HepG2 (cell line): ENCODE measurements around the gene CPED1. TPM values are rescaled to one million over a fixed set of nuclear protein-coding genes. Genes with fewer than 3 reads are reported as not detected.

ENCODE experiments used
- ATAC-seq: fragments of 200-7000 bp; cut with Tn5 transposase; 3 replicates; pipeline ENCODE4 v1.9.1; 2020; ENCODE audit warnings: mild to moderate bottlenecking, moderate library complexity
- BruUV-seq: library from RNA; stranded (reverse); fragments of 400-500 nt; replicated peaks from 2 replicates; lab custom pipeline; 2021; lab: Mats Ljungman, UMichigan
- CTCF ChIA-PET: fragments of 300-600 bp; formaldehyde crosslinking; extraction: SDS; loops from one replicate; lab custom pipeline; 2021; ENCODE audit warnings: low total read pairs, inconsistent platforms, low intra/inter-chr PET ratio; lab: Yijun Ruan, JAX
- POLR2A ChIA-PET: fragments of 350-600 bp; sonication (Branson Sonifier 250); formaldehyde crosslinking; loops from one replicate; lab custom pipeline; 2020; ENCODE audit warnings: antibody characterized with exemption, inconsistent platforms; lab: Yijun Ruan, JAX
- DNase-seq: peaks from one replicate; pipeline ENCODE4 v3.0.0-alpha.2; 2015; ENCODE audit warnings: low spot score
- FAIRE-seq: peaks from 3 replicates; lab custom pipeline; 2011; peaks lifted over from hg19 to GRCh38; lab: Jason Lieb, UNC
- H2AFZ ChIP-seq: one replicate; pipeline ENCODE4 v1.6.1; 2011; ENCODE audit warnings: low read length, inconsistent platforms
- H3K27ac ChIP-seq: fragments of 300-600 bp; 3 replicates; pipeline ENCODE4 v1.8.0; 2011; ENCODE audit warnings: mixed run types, mild to moderate bottlenecking, mixed read lengths, low read length, inconsistent platforms; ENCODE audit not compliant: insufficient read depth; ENCODE audit errors: extremely low read length
- H3K27me3 ChIP-seq, 2 experiments: fragments of 200-600 bp in 1 of 2; 2 replicates in 1 of 2; 3 replicates in 1 of 2; pipeline versions ENCODE4 v1.6.0 to v1.8.0; 2011; ENCODE audit warnings: low read length in 2 of 2, mild to moderate bottlenecking in 2 of 2, moderate library complexity in 2 of 2, inconsistent platforms in 1 of 2; ENCODE audit not compliant: insufficient read depth in 2 of 2, control insufficient read depth in 1 of 2
- H3K36me3 ChIP-seq, 2 experiments: fragments of 200-600 bp in 1 of 2; replicated peaks in 1 of 2; 2 replicates in 1 of 2; 3 replicates in 1 of 2; pipeline versions ENCODE4 v1.5.1 to v1.8.0; 2011; ENCODE audit warnings: low read length in 2 of 2, inconsistent platforms in 1 of 2; ENCODE audit not compliant: insufficient read depth in 2 of 2, control insufficient read depth in 1 of 2
- H3K4me1 ChIP-seq: 2 replicates; pipeline ENCODE4 v1.5.1; 2012; ENCODE audit warnings: low read length, inconsistent platforms; ENCODE audit not compliant: insufficient read depth
- H3K4me2 ChIP-seq: 2 replicates; pipeline ENCODE4 v1.6.0; 2011; ENCODE audit warnings: low read depth, low read length, inconsistent platforms
- H3K4me3 ChIP-seq, 3 experiments: fragments of 200-600 bp in 1 of 3; sonication (generic), shearing (Covaris generic) in 1 of 3; replicated peaks in 1 of 3; 2 replicates each; pipeline ENCODE4 v1.5.1; 2011 to 2016; ENCODE audit warnings: low read length in 3 of 3, inconsistent platforms in 2 of 3, low read depth in 2 of 3, mild to moderate bottlenecking in 2 of 3, control low read depth in 1 of 3, mixed read lengths in 1 of 3; ENCODE audit not compliant: insufficient read depth in 1 of 3
- H3K79me2 ChIP-seq: one replicate; pipeline ENCODE4 v1.6.1; 2011; ENCODE audit warnings: low read length, inconsistent platforms; ENCODE audit not compliant: insufficient read depth
- H3K9ac ChIP-seq: 2 replicates; pipeline ENCODE4 v1.6.0; 2011; ENCODE audit warnings: mild to moderate bottlenecking, low read depth, low read length, inconsistent platforms; ENCODE audit not compliant: insufficient read depth
- H3K9me3 ChIP-seq: 2 replicates; pipeline ENCODE4 v1.5.1; 2012; ENCODE audit warnings: mild to moderate bottlenecking, low read length
- H4K20me1 ChIP-seq: 2 replicates; pipeline ENCODE4 v1.6.0; 2011; ENCODE audit warnings: inconsistent platforms, mild to moderate bottlenecking, low read length, moderate library complexity; ENCODE audit not compliant: insufficient read depth
- E2F5 ChIP-seq: sonication (generic); formaldehyde crosslinking; conservative IDR thresholded peaks from 2 replicates; pipeline ENCODE4 v1.4.0; 2020; ENCODE audit warnings: missing genetic modification reagents
- GATA4 ChIP-seq: sonication (generic); IDR thresholded peaks from 2 replicates; pipeline ENCODE4 v1.6.1; 2016; ENCODE audit warnings: antibody characterized with exemption, low read depth, borderline replicate concordance
- GPBP1L1 ChIP-seq: sonication (generic); formaldehyde crosslinking; IDR thresholded peaks from 2 replicates; pipeline ENCODE4 v1.5.0; 2020; ENCODE audit warnings: mild to moderate bottlenecking, missing genetic modification reagents
- MTF2 ChIP-seq: sonication (generic); formaldehyde crosslinking; IDR thresholded peaks from 2 replicates; pipeline ENCODE4 v1.5.0; 2020; ENCODE audit warnings: missing genetic modification reagents, borderline replicate concordance
- SIN3B ChIP-seq: fragments of 150-350 bp; IDR thresholded peaks from 2 replicates; pipeline ENCODE4 v1.6.1; 2014; ENCODE audit warnings: low read length
- SNAPC2 ChIP-seq: sonication (generic); formaldehyde crosslinking; IDR thresholded peaks from 2 replicates; pipeline ENCODE4 v1.8.1; 2022; ENCODE audit warnings: mild to moderate bottlenecking, missing genetic modification reagents
- SP2 ChIP-seq: sonication (generic); formaldehyde crosslinking; IDR thresholded peaks from 2 replicates; pipeline ENCODE4 v1.5.1; 2020; ENCODE audit warnings: mild to moderate bottlenecking, missing genetic modification reagents
- ZNF260 ChIP-seq: sonication (generic); formaldehyde crosslinking; IDR thresholded peaks from 2 replicates; pipeline ENCODE4 v1.4.0; 2020; ENCODE audit warnings: missing genetic modification reagents, low read depth, mild to moderate bottlenecking, borderline replicate concordance
- ZNF274 ChIP-seq: sonication (generic); formaldehyde crosslinking; IDR thresholded peaks from 2 replicates; pipeline ENCODE4 v1.5.1; 2020; ENCODE audit warnings: mild to moderate bottlenecking, missing genetic modification reagents
- ZNF484 ChIP-seq: sonication (generic); formaldehyde crosslinking; IDR thresholded peaks from 2 replicates; pipeline ENCODE4 v1.5.1; 2020; ENCODE audit warnings: mild to moderate bottlenecking, low read depth, missing genetic modification reagents, borderline replicate concordance
- WGBS: methylation state at CpG from one replicate; pipeline ENCODE4 v1.1.6; 2017; ENCODE audit warnings: low lambda C conversion rate; 5-methylcytosine and 5-hydroxymethylcytosine counted together
- in situ Hi-C: cut with HindIII; loops from 2 replicates; pipeline ENCODE4 v1.10.0; 2017; ENCODE audit warnings: low pct_unique_long_range_greater_than_20kb; ENCODE audit not compliant: extremely low pct_ligation_motif_present
- intact Hi-C: fragments of 100-400 bp; cut with micrococcal nuclease; formaldehyde crosslinking; loops from one replicate; pipeline ENCODE4 v1.10.0; 2022; ENCODE audit not compliant: unreplicated experiment
- polyA plus RNA-seq, 8 experiments: library from polyadenylated mRNA; depleted of rRNA in 3 of 8; stranded (reverse) in 7 of 8; unstranded in 1 of 8; fragments of >200 nt; fragmentation: Illumina TruSeq in 4 of 8; extraction: Trizol in 4 of 8; gene quantifications; 2 replicates each; pipeline versions ENCODE4 v1.2.1 to v1.2.3, GENCODE V29; 2011 to 2016; ENCODE audit warnings: low read depth in 4 of 8, missing spikeins in 1 of 8, mixed read lengths in 1 of 8; ENCODE audit not compliant: insufficient read depth in 1 of 8
- total RNA-seq, 5 experiments: library from RNA; depleted of rRNA; stranded (reverse); fragments of >200 nt; fragmentation: Illumina TruSeq; extraction: Trizol; gene quantifications; 2 replicates each; pipeline ENCODE4 v1.2.3, GENCODE V29; 2016; ENCODE audit warnings: low read depth in 1 of 5
- TF ChIP-seq, protein P1 (sequence below): sonication (generic); formaldehyde crosslinking; IDR thresholded peaks from 2 replicates; pipeline ENCODE4 v1.8.0; 2022; ENCODE audit warnings: mild to moderate bottlenecking, missing genetic modification reagents; ENCODE audit not compliant: insufficient replicate concordance
- TF ChIP-seq, protein P2 (sequence below): IDR thresholded peaks from 2 replicates; pipeline ENCODE4 v1.6.1; 2016; ENCODE audit warnings: mild to moderate bottlenecking, missing biosample characterization, missing genetic modification reagents

CPED1 gene
- total and polyA plus RNA-seq, 2 of the 13 experiments (the other 11 are each of a cell fraction or from before 2014, with no cell fraction given): 11.5 to 27.0 TPM

DNA sequence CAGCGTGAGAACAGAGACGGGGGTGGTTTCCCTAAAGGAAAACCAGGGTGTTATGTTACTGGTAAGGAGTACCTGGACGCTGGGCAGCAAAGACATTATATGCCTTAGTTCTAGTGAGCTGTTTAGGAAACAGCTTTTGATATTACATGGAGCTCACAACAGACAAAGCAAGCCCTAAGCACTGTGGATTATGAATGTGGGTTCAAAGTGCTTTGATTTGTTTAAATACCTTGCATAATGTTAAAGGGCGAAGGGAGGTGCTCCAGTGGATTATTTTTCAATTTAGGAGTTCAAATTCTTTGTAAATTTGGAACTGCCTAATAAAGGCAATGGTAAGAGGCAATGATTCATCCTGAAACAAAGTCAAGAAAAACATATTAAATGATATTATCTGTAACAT, 354.1 kb downstream of the CPED1 start:
- TF ChIP-seq SP2 (CRISPR knock-in tag): no peak
- TF ChIP-seq ZNF274: no peak
- no peak for TF ChIP-seq GPBP1L1 (CRISPR knock-in tag)
- TF ChIP-seq GATA4: no peak
- no peak for TF ChIP-seq E2F5
- no peak for TF ChIP-seq SIN3B
- no peak for TF ChIP-seq MTF2 (CRISPR knock-in tag)
- no peak for TF ChIP-seq SNAPC2 (CRISPR knock-in tag)
- no peak for TF ChIP-seq ZNF484 (CRISPR knock-in tag)
- TF ChIP-seq, protein P1, sequence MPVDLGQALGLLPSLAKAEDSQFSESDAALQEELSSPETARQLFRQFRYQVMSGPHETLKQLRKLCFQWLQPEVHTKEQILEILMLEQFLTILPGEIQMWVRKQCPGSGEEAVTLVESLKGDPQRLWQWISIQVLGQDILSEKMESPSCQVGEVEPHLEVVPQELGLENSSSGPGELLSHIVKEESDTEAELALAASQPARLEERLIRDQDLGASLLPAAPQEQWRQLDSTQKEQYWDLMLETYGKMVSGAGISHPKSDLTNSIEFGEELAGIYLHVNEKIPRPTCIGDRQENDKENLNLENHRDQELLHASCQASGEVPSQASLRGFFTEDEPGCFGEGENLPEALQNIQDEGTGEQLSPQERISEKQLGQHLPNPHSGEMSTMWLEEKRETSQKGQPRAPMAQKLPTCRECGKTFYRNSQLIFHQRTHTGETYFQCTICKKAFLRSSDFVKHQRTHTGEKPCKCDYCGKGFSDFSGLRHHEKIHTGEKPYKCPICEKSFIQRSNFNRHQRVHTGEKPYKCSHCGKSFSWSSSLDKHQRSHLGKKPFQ (CRISPR knock-in tag): no peak
- TF ChIP-seq ZNF260: no peak
- TF ChIP-seq, protein P2, sequence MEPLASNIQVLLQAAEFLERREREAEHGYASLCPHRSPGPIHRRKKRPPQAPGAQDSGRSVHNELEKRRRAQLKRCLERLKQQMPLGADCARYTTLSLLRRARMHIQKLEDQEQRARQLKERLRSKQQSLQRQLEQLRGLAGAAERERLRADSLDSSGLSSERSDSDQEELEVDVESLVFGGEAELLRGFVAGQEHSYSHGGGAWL: no peak
- ChIA-PET POLR2A (no interaction called here), CTCF (no interaction called here)
- Histone ChIP-seq H3K79me2 (no peaks in the 10 kb centered on the region), H3K4me3 (no peak overlapping the region), H3K27me3 (no peaks in the 10 kb centered on the region), H3K4me1 (no peaks in the 10 kb centered on the region), H3K9me3 (no peaks in the 10 kb centered on the region), H3K36me3 (no peaks in the 10 kb centered on the region; a peak in 1 of 5 replicates), H3K27ac (no peak overlapping the region), H2AFZ (no peak overlapping the region), H3K9ac (no peak overlapping the region), H3K4me2 (no peak overlapping the region), H4K20me1 (no peaks in the 10 kb centered on the region)
- DNase-seq (no peak), FAIRE-seq (no peak), ATAC-seq (no peak)
- intact Hi-C loops: no loop called here
- no TSS peak for BruUV-seq
- WGBS: 95% methylated on average over 4 of the region's 4 CpGs
- in situ Hi-C loops: no loop called here
